Measurements from ENCODE around the gene MTIF3.
"Not testable (repeated sequence)": the region's sequence is repeated elsewhere in the genome, so short reads cannot be mapped to it uniquely, and the experiment has no call there.

- TF ChIP-seq, protein P1, sequence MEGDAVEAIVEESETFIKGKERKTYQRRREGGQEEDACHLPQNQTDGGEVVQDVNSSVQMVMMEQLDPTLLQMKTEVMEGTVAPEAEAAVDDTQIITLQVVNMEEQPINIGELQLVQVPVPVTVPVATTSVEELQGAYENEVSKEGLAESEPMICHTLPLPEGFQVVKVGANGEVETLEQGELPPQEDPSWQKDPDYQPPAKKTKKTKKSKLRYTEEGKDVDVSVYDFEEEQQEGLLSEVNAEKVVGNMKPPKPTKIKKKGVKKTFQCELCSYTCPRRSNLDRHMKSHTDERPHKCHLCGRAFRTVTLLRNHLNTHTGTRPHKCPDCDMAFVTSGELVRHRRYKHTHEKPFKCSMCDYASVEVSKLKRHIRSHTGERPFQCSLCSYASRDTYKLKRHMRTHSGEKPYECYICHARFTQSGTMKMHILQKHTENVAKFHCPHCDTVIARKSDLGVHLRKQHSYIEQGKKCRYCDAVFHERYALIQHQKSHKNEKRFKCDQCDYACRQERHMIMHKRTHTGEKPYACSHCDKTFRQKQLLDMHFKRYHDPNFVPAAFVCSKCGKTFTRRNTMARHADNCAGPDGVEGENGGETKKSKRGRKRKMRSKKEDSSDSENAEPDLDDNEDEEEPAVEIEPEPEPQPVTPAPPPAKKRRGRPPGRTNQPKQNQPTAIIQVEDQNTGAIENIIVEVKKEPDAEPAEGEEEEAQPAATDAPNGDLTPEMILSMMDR (IDR thresholded peaks at IDR 0.05): not testable (repeated sequence)
- TF ChIP-seq POLR2A, POLR2AphosphoS5 (IDR thresholded peaks at IDR 0.05): not testable (repeated sequence)
Measured at GRCh38 chr13:27400405-27400804, 50.0 kb downstream of the MTIF3 start.

Data from breast epithelium (tissue), 3 donors.